A673 (cell line): Measurements from ENCODE around the gene VENTX. TPM values are rescaled to one million over a fixed set of nuclear protein-coding genes. Genes with fewer than 3 reads are reported as not detected.

ENCODE experiments used
- BruUV-seq: library from RNA; stranded (reverse); fragments of 400-500 nt; replicated peaks from 2 replicates; lab custom pipeline; 2021; lab: Mats Ljungman, UMichigan
- CTCF ChIA-PET: fragments of 300-600 bp; sonication (Branson Sonifier 250); formaldehyde crosslinking; loops from one replicate; lab custom pipeline; 2022; ENCODE audit warnings: antibody characterized with exemption; lab: Charles Lee
- POLR2A ChIA-PET: fragments of 300-600 bp; sonication (Branson Sonifier 250); formaldehyde crosslinking; loops from one replicate; lab custom pipeline; 2022; ENCODE audit warnings: antibody characterized with exemption; ENCODE audit not compliant: low non-redundant PET; lab: Charles Lee
- DNase-seq: peaks from one replicate; pipeline ENCODE4 v3.0.0-alpha.2; 2015; ENCODE audit warnings: low spot score
- H3K27ac ChIP-seq: fragments of 200-600 bp; sonication (generic); 2 replicates; pipeline ENCODE4 v1.5.1; 2016; ENCODE audit warnings: mixed run types, low read depth, mild to moderate bottlenecking, mixed read lengths, antibody characterized with exemption, low read length; ENCODE audit not compliant: poor library complexity, severe bottlenecking
- H3K27me3 ChIP-seq: fragments of 200-600 bp; sonication (generic); replicated peaks from 2 replicates; pipeline ENCODE4 v1.6.1; 2017; ENCODE audit warnings: mixed run types, low read depth, mild to moderate bottlenecking, mixed read lengths, antibody characterized with exemption, low read length; ENCODE audit not compliant: insufficient read depth, poor library complexity
- H3K36me3 ChIP-seq: fragments of 200-600 bp; sonication (generic); 2 replicates; pipeline ENCODE4 v1.6.1; 2016; ENCODE audit warnings: mixed run types, mild to moderate bottlenecking, mixed read lengths, antibody characterized with exemption, low read length; ENCODE audit not compliant: insufficient read depth, poor library complexity, severe bottlenecking
- H3K4me1 ChIP-seq: fragments of 200-600 bp; sonication (generic); 2 replicates; pipeline ENCODE4 v1.6.1; 2017; ENCODE audit warnings: mixed run types, mild to moderate bottlenecking, mixed read lengths, antibody characterized with exemption, low read length; ENCODE audit not compliant: insufficient read depth, poor library complexity, severe bottlenecking
- H3K4me3 ChIP-seq: fragments of 200-600 bp; sonication (generic); 2 replicates; pipeline ENCODE4 v1.5.1; 2016; ENCODE audit warnings: low read depth, mixed run types, mild to moderate bottlenecking, mixed read lengths, low read length; ENCODE audit not compliant: poor library complexity, severe bottlenecking
- H3K9me3 ChIP-seq: fragments of 200-600 bp; sonication (generic); 2 replicates; pipeline ENCODE4 v1.6.1; 2016; ENCODE audit warnings: mixed run types, low read depth, mild to moderate bottlenecking, mixed read lengths, antibody characterized with exemption, low read length; ENCODE audit not compliant: poor library complexity, severe bottlenecking
- CTCF ChIP-seq: fragments of 300-800, 200-600 bp; sonication (generic); conservative IDR thresholded peaks from 2 replicates; pipeline ENCODE4 v1.5.1; 2017; ENCODE audit warnings: low read depth, mild to moderate bottlenecking, antibody characterized with exemption, low read length, moderate library complexity, mixed read lengths
- EZH2 ChIP-seq: fragments of 200-600 bp; sonication (generic); IDR thresholded peaks from 2 replicates; pipeline ENCODE4 v1.6.1; 2017; ENCODE audit warnings: borderline replicate concordance, low read depth, mild to moderate bottlenecking, mixed read lengths, antibody characterized with exemption, low read length; ENCODE audit not compliant: poor library complexity, severe bottlenecking
- intact Hi-C: fragments of 100-400 bp; cut with micrococcal nuclease; formaldehyde crosslinking; loops from one replicate; pipeline ENCODE4 v1.10.0; 2022; ENCODE audit not compliant: unreplicated experiment
- total RNA-seq: library from RNA; stranded (reverse); gene quantifications from 2 replicates; pipeline ENCODE4 v1.2.3, GENCODE V29; 2021

The VENTX gene
- total RNA-seq, 1 experiment from 2014 or later: not detected

DNA sequence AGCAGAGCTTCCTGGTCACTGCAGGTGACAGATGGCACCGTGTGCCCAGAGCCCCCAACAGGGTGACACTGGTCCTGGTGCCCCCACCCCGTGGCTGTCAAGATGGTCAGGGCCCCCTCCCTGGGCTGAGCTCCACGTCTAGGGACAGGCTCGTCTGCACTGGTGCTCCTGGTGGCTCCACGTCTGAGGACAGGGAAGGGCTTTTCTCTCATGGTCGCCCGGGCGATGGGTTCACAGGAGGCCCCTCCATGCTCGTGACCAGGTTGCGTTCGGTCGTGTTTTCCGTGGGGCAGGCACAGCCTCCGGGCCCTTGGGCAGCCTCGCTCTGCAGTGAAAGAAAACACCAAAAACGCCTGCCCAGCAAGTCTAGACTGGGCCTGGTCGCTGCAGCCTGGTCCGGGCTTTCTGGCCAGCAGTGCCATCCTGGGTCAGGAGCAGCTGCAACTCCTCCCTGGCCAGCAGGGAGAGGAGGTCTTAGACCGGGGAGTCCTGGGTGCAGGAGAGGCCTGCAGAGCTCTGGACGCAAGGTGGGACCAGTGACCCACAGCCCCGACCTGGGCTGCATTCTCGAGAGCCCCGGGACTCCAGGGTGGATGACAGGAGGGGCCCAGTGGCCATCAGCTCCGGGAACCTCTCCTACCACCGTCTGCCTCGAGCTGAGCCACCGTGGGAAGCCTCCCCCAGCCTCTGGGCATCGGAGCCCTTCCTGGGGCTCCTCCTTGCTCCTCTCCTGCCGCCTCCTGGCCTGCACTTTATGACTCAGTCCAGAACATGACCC, 35.5 kb upstream of the VENTX start:
- intact Hi-C loops: no loop called here
- TF ChIP-seq EZH2 (no peak), CTCF (no peak)
- ChIA-PET CTCF (no interaction called here), POLR2A (no interaction called here)
- no peaks in the 10 kb centered on the region for H3K36me3 ChIP-seq
- no peaks in the 10 kb centered on the region for H3K4me1 ChIP-seq
- H3K4me3 ChIP-seq: no peak overlapping the region
- no peak overlapping the region for H3K27ac ChIP-seq
- no TSS peak for BruUV-seq
- no peaks in the 10 kb centered on the region for H3K9me3 ChIP-seq
- H3K27me3 ChIP-seq: peaks cover 39% of the 10 kb centered on the region
- no peak for DNase-seq

DNA sequence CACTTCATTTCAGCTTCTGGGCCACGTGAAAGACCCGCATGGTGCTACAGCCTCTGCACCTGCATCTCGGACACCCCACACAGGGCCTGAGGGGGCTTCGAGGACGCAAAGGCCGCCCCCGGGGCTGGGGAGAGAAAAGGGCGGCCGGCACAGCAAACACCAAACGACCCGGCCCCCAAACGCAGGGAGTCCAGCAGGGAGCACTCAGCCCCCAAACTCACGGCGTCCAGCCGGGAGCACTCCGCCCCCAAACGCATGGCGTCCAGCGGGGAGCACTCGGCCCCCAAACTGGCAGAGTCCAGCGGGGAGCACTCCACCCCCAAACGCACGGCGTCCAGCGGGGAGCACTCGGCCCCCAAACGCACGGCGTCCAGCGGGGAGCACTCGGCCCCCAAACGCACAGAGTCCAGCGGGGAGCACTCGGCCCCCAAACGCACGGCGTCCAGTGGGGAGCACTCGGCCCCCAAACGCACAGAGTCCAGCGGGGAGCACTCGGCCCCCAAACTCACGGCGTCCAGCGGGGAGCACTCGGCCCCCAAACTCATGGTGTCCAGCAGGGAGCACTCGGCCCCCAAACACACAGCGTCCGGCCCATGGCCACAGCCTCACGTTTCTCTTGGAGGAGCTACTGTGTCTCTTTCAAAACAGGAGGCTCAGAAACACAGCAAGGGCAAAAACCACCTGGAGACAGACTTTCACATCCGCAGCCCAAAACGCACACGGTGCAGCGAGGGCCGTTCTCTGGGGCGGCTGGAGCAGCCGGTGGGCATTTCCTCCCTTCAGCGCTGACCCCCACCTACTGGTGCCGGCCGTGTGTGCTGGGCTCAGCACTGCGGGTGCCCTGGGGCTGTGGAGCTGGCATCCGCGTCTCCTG, 34.6 kb upstream of the VENTX start:
- H3K27me3 ChIP-seq: peaks cover 39% of the 10 kb centered on the region
- intact Hi-C loops: no loop called here
- ChIA-PET POLR2A (no interaction called here), CTCF (no interaction called here)
- TF ChIP-seq CTCF (no peak), EZH2 (no peak)
- no peak for DNase-seq
- no peak overlapping the region for H3K27ac ChIP-seq
- no peak overlapping the region for H3K4me3 ChIP-seq
- H3K36me3 ChIP-seq: no peaks in the 10 kb centered on the region
- no peaks in the 10 kb centered on the region for H3K9me3 ChIP-seq
- no TSS peak for BruUV-seq
- H3K4me1 ChIP-seq: no peaks in the 10 kb centered on the region

GRCh38 chr10:133203652-133204195, 33.9 kb upstream of the VENTX start:
- intact Hi-C loops: no loop called here
- H3K4me3 ChIP-seq: no peak overlapping the region
- no peak overlapping the region for H3K27ac ChIP-seq
- no peaks in the 10 kb centered on the region for H3K36me3 ChIP-seq
- TF ChIP-seq EZH2 (no peak), CTCF (no peak)
- ChIA-PET POLR2A (no interaction called here), CTCF (no interaction called here)
- BruUV-seq: no TSS peak
- H3K27me3 ChIP-seq: peaks cover 37% of the 10 kb centered on the region
- H3K4me1 ChIP-seq: no peaks in the 10 kb centered on the region
- no peaks in the 10 kb centered on the region for H3K9me3 ChIP-seq
- no peak for DNase-seq
